Dedifferentiated amniotic fluid mesenchymal stem cell (primary cell): ENCODE measurements around the gene KCNE3.

Source experiments
- DNase-seq: peaks from one replicate; pipeline ENCODE4 v3.0.0-alpha.2; 2016; ENCODE audit errors: extremely low spot score

KCNE3 gene

DNA sequence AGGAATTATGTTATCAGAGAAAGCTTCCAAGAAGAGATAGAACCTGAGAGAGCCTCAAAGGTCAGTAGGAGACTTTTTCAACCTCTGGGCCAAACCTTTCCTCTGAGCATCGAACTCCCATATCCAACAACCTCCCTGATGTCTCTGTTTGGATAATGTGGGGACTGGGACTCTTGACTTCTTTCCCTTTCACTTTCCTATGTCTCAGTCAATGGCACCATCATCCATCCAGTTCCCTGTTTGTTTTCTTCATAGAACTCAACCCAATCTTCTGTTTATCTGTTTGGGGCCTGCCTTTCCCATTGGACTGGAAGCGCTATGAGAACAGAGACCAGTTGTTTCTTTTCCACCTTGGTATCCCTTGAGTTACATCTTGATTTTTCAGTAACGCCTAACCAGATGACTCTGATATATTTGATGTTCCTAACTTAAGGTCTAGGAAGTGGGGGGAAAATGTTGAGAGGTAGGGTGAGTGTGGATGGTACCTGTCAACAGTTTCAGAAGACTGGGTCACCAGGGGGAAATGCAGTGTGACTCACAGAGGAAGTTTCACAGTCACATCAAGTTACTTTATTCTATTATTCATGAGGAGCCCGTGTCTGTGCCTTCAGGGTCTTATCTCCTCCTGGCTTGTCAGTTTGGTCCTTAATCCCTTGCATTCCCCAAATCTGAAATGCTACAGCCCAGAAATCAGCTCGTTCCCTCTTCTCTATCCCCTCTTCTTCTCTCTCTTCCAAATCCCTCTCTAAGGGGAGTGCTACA is 4.5 kb upstream of the KCNE3 start:
- DNase-seq = no peak

DNA sequence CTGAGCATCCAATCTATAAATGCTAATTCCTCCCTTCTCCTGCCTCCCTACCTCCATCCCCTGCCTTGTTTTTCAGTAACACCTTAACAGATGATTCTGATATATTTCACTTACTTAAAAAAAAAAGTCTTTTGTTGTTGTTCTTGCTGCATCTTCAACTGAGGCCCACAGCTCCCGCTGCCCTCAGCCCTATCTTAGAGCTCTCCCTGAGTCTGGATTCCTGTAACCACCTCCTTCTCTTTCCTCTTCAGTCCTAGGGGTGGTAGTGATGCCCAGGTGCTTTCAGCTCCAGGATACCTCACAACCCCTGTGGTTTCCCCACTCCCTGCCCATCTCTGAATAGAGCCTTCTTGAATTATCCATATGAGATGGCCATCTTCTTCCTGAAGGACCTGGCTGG is 3.7 kb upstream of the KCNE3 start:
- DNase-seq = no peak

DNA sequence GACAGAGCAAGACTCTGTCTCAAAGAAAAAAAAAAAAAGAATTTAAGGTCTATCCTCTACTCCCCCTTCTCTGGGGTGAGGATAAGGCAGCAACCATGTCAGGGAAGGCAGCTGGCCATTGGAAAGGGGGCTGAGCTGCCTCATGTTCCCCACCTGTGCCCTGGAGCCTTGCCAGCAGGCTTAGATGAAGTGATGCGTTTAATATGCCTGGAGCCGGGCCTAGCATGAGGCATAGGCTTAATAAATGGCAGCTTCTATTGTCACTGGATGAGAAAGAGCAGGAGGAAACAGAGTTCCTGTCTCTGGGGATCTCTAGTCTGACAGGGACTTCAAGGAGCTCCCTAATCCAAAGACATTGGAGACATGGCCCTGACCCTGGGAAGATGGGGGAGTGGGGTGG is 3.2 kb upstream of the KCNE3 start:
- DNase-seq = no peak

DNA sequence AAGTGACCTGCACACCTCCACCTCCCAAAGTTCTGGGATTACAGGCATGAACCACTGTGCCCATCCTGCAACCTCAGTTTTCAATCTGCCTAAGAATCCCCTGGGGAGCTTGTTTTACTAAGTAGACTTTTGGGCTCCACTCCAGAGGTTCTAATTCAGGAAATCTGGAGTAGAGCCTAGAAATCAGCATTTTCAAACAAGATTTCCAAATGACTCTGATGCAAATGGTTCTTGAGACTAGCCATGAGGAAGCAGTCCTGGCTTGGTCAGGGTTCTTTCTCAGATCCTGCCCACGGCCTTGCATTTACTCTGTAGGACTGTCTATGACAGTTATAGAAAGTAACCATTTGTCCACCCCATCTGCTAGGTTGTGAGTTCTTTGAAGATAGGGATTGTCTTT is 1.6 kb upstream of the KCNE3 start:
- DNase-seq = no peak

DNA sequence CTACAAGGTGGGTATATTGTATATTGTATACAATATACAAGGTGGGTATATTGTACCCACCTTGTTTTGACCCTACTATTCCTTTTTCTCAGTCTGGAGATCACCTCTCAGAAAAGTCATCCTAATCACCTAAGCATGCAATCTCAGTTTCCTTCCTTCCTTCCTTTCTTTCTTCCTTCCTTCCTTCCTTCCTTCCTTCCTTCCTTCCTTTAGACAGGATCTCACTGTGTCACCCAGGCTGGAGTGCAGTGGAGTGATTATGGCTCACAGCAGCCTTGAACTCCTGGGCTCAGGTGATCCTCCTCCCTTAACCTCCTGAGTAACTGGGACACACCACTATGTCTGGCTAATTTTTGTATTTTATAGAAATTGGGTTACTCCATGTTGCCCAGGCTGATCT is 1.2 kb upstream of the KCNE3 start:
- no peak for DNase-seq

DNA sequence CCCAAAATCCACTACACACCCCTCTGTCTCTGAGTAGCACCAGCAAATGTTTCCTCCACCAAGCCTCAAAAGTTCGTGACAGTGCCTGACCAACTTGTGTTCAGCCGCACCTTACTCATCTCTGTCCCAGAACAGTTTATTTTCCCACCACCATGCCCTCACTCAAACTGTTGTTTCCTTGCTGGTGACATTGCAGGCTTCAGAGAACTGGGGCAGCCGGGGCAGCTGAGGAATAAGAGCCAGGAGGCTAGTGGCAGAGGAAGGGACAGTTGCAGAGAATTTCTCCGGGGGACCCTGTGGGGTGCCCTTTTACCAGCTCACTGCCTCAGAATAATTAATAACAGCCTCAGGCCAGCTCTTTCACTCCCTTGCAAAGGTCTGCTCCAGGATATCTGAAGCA is 709 bp upstream of the KCNE3 start:
- no peak for DNase-seq

DNA sequence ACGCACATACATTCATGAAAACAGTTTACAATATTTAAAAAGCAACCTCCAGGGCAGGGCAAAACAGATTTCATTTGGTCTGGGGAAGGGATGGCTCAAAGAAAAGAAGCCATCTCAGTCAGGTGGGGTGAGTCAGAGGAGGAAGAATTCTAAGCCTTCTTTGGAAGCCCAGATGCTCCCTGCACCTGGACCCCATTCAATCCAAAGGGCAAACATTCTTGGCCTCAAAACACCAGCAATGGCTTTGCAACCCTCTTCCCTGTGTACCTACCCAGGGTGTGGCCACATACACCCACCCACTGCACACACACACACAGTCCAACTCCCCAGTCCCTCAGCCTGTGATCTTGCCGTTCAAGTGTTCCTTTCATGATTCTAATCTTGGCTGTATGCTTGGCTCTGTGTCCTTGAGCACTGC is 2.0 kb downstream of the KCNE3 start:
- DNase-seq = no peak

DNA sequence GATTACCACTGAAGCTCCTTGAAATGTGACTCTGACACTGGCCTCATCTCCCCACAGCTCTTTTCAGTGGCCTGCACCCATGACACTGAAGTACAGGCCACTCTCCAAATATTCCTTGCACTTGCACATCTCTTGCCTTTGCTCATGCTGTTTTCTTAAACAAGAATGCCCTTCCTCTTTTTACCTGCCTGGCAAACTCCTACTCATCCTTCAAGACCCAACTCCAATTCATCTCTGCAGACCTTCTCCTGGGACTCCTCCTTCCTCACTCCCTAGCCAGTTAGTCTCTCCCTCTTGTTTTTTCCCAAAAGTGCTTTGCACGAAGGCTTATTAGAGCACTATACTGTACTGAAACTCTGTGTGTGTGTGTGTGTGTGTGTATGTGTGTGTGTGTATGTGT is 2.6 kb downstream of the KCNE3 start:
- no peak for DNase-seq

DNA sequence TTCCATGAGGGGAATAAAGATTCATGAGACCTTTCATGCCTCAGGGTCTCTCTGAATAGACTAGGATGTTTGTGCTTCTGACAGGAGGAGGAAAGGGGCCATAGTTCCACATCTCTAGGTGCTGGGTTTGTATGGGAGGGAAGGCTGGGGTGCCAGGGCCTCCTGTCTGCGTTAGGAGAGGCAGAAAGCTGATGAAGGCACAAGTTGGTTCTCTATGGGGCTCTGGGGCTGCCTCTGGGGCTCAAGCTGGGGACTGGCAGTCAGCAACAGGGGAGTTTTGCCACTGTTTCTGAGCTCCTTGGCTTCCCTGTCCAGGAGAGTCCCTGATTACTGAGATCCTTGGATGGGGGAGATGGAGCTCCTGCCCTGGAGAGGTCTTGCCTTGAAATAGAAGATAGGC is 4.1 kb downstream of the KCNE3 start:
- DNase-seq = no peak

DNA sequence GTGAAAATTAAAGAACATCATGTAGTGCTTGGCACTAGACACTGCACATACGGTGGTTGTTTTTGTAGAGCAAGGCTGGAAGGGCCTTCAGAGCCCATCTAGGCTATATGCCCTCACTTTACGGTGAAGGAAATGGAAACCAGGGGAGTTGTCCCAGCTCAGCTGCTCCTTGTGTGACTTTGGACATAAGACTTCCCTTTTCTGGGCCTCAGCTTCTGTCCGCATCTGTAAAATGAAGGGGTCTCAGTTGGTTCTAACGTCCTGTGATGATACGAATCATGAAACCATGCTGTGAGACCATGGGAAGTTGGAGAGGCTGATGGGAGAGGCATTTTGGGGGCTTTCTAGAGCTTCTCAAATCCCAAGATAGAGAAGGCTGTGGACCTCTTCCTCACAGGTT is 4.7 kb downstream of the KCNE3 start:
- no peak for DNase-seq

DNA sequence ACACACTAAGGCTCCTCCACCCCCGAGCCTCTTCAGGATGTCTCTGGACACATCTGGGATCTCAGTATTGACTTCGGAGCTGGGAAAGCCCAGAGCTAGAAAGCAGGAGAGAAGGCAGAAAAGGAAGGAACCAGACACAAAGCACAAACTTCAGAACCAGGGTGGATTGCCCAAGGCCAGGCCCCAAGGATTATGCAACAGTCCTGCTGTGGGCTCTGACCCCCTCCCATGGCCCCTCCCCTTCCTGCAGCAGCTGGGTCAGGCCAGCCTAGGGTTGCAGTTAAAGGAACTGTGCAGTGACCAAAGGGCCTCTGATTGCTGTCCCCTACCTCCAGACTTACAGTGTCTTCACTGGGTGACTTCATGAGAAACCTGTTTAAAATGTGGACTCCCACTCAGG is 5.3 kb downstream of the KCNE3 start:
- DNase-seq = no peak

DNA sequence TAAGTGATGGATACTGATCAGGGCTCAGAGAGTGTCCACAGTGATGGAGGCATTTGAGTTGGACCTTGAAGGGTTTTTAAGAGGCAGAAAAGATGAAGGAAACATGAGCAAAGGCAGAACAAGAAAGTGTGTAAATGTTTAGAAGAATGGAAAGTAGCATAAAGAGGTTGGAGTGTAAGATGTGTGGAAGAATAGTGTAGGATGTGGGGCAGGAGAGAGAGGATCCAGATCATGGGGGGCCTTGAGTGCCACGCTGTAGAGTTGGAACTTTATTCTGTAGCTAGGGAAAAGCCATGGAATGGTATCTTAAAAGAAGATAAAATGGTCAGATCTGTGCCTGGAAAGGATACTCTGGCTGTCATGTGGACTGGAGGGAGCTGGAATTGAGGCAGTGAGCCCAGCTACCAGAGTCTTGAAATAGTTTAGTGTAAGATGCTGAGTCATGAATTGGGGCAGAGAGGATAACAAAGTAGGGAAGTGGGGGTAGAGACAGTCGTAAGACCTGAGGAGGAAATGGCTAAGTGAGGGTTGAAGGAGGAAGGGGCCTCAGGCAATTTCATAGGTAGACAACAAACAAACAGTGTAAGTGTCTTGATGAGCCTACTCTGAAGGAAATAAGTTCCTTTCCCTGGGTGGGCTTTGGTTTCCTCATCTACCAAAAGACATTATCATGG is 6.7 kb downstream of the KCNE3 start:
- DNase-seq = no peak

DNA sequence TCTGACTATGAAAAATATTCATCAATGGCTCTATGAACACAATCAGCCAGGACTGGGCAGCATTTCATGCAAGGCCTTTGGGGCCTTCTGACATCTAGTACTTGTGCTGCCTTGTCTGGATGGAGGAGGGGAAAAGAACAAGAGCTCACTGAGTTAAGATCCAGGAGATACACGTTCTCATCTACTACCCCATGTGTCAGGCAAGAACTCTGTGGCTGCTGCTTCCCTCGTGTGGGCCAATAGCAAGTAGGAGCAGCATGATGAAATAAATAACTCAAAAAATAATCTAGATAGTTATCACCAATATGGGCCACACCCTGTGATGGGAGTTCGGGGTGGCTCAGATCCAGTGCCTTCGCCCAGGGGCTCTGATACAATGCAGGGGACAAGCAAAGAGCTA is 7.3 kb downstream of the KCNE3 start:
- no peak for DNase-seq

DNA sequence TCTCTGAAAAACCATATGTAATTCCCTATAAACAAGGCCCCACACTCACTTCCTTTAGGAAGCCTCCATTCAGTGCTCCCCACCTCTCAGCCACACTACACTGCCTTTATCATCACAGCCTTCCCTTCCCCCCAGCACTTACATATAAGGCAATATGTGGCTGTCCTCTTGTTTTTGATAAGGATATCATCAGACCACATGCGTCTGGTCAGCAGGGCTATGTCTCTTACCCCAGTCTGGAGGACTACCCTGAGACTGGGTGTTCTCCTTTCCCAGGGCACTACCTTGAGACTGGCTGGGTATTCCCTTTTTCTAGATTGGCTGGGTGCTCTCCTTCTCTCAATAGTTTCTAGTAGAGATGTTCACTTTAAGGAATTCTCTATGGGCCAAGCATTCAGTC is 7.8 kb downstream of the KCNE3 start:
- DNase-seq = no peak

DNA sequence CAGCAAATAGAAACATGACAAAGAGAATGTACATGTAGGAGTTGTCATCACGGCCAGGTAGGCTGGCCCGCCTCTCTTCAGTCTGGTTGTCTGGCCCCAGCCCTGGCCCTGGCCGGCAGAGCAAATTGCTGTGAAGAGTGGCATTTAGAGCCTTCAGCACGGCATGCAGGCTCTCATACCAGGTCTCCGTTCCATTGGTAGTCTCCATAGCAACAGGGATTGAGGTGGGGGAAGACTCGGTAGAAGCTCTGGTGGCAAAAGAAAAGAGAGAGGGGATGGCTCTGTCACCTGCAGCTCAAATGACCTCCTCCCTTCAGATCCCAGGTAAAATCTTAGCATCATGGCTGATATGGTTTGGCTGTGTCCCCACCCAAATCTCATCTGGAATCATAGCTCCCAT is 10.0 kb downstream of the KCNE3 start:
- no peak for DNase-seq

DNA sequence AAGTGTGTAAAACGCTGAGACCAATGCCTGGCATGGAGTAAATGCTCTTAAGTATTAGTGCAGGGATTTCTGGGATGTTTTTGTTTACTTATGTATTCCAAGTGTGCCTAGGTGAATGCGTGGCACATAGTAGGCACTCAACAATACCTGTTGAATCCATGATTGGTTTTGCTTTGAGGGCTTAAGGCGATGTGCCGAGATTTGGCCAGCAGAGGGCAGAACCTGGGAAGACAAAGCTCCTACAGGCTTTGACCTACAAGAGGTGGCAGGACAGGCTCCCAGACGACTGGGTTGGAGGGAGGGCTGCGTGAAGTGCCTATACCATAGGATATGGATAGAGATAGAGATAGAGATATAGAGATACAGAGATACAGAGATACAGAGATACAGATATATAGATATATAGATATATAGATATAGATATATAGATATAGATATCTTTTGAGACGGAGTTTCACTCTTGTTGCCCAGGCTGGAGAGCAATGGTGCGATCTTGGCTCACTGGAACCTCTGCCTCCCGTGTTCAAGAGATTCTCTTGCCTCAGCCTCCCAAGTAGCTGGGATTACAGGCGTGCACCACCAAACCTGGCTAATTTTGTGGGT is 13.9 kb downstream of the KCNE3 start:
- DNase-seq = peak; percentile 69

DNA sequence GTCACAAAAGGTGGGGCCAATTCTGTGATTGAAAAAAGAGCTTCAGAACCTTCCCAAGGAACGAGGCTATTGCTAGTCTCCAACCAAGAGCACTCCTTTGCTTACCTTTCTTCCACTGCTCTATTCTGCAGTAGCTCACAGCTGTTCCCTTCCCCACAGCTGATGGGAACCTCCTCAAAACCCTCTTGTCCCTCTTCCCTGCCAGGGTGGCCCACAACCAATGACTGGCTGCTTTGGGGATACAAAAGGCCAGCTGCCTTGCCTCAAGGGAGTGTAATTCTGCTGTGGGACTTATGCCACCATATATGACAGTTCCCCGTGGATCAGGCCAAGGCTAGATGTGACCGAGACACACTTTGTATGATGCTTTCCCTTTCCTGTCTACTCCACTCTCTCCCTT is 15.0 kb downstream of the KCNE3 start:
- no peak for DNase-seq

DNA sequence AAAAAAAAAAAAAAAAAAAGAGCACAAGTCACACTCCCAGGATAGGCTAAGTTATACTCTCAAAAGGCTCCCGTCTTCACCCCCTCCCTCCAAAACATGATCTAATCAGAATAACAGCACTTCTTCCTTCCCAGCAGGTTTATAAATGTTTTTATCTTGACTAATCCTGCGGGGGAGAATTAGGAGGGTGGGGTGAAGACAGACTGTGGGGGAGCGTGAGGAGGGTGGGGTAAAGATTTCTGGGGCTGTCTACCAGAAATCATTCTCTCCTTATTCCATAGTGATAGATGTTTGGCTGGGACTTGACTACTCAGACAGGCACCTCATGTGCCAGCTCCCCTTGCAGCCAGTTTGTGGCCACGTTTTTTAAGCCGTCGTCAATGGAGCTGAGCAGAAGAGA is 17.0 kb downstream of the KCNE3 start:
- no peak for DNase-seq

DNA sequence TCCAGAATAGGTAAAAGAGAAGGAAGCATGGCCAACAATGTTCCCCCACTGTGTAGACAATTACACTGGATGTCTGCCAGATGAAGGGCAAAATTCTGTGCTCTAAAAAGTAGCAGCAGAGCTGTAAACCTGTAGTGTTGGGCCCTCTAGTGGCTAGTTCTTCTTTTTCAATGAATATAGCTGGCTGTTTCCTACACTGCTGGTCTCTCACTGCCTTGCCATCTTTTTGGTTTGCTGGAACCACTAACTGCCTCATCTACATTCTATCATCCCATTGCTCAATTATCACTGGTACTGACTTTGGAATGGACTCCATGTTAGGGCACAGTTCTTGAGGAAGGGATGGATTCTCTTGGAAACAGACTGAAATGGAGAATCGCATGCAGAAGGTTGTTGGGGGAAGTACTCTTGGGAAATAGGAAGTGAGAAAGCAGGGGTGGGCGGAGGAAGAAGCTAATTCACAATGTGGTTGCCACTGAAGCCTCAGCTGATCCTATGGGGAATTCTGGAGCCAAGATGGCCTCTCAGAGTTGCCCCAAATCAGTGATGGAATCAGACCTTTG is 17.9 kb downstream of the KCNE3 start:
- peak; percentile 84 for DNase-seq

DNA sequence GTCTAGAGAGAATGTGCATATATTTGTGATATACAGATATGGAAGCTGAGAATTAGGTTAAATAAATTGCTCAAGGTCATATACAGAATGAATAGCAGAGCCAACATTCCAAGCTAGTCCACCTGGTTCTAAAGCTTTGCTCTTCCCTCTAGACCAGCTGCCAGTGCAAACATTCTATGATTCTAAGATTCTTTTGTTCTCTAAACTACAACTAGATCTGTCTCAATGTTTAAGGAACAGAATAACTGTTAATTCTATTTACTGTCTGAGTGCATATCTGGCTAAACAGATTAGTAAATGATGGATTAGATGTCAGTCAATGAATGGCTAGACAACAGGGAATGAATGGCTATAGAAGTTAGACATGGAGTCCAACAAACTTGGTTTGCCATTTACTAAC is 19.6 kb downstream of the KCNE3 start:
- DNase-seq = no peak

DNA sequence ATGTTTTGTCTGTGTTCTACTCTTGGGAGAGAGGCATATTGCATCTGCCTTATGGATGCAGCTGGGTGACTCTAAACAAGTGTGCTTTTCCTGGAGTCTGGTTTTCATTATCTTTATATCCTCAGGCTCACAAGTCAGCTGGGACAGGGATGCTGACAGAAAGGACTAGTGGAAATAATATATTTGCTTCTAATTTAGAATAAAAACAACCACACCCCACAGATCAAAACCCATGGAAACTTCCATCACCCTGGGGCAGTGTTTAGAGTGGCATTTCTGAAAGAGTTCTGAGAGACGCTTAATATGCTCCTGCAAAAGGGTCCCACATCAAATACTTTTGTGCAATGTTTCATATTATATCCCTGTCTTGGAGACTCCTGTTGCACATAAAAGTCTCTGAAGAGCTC is 20.8 kb downstream of the KCNE3 start:
- peak; percentile 50 for DNase-seq

DNA sequence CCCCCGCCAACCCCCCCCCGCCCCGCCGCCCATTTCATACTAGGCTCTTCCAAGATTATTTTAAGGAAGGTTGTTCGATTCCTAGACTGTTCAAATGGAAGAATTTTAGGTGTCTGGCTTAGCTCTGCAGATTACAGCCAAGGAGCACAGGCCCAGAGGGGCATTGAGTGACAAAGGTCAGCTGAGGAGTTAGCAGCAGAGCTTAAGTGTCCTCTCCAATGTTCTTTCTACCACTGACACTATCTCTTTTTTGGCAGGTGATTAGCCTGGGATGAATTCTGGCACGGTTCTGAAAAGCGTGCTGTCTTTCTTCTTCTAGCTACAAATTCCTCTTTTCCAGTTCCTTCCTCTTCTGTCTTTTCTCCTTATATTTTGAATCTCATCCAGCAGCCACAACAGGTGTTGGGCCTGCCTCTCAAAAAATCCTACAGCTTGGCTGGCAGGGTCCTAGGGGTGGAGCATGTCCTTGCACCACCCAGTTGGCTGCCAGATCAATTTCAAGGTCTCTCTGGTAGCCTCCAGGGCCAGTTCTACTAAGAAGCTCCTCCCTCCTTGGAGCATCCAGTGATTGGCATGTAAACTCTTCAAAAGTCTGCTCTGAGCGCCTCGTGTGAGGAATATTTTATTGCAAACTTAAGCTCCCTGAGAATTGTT is 23.0 kb downstream of the KCNE3 start:
- DNase-seq = no peak
